ENCODE results near the gene LARP1B. TPM values are rescaled to one million over a fixed set of nuclear protein-coding genes. Genes with fewer than 3 reads are reported as not detected.

The LARP1B gene
- total and polyA plus RNA-seq, 10 donors, result 3.7 to 17.8 (median 10.8) TPM

- no peak for DNase-seq
- Histone ChIP-seq H3K27ac (no peak overlapping the region), H3K36me3 (no peaks in the 10 kb centered on the region)
Measured at GRCh38 chr4:128220286-128221235, 159.4 kb downstream of the LARP1B start.

DNA sequence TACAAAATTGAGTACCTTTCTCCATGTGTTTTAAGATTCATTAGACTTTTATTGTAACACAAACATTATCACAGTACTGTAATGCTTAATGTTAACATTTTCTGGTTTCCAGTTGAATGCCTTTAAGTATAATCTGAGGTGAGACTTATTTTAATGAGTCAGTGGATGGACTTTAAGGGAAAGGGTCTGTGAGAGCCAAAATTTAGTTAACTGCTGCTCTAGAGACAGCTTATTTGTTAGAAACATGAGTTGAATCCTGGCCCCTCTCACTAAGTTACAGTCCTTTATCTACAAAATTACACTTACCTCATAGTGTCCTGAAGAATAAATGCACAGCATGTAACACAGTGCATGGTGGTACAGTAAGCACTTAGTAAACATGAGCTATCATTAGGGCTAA, 160.5 kb downstream of the LARP1B start:
- no peak for DNase-seq
- Histone ChIP-seq H3K36me3 (no peaks in the 10 kb centered on the region), H3K4me3 (no peak overlapping the region), H3K27me3 (replicated peaks in 1 of 7) (no peaks in the 10 kb centered on the region), H3K9me3 (no peaks in the 10 kb centered on the region), H3K4me1 (no peaks in the 10 kb centered on the region), H3K27ac (no peak overlapping the region)
- intact Hi-C loops (cut with DNase I; ENCODE audit: low total_unique reads), result no loop called here
- TF ChIP-seq, protein P1, sequence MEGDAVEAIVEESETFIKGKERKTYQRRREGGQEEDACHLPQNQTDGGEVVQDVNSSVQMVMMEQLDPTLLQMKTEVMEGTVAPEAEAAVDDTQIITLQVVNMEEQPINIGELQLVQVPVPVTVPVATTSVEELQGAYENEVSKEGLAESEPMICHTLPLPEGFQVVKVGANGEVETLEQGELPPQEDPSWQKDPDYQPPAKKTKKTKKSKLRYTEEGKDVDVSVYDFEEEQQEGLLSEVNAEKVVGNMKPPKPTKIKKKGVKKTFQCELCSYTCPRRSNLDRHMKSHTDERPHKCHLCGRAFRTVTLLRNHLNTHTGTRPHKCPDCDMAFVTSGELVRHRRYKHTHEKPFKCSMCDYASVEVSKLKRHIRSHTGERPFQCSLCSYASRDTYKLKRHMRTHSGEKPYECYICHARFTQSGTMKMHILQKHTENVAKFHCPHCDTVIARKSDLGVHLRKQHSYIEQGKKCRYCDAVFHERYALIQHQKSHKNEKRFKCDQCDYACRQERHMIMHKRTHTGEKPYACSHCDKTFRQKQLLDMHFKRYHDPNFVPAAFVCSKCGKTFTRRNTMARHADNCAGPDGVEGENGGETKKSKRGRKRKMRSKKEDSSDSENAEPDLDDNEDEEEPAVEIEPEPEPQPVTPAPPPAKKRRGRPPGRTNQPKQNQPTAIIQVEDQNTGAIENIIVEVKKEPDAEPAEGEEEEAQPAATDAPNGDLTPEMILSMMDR (IDR thresholded peaks at IDR 0.05 in 8 of 11, conservative IDR thresholded peaks at IDR 0.05 in 3 of 11), result no peak
- TF ChIP-seq POLR2AphosphoS5 (IDR thresholded peaks at IDR 0.05) (no peak), POLR2A (IDR thresholded peaks at IDR 0.05) (no peak)

More at GRCh38 chr4:128220286-128221235, 159.4 kb downstream of the LARP1B start:
- intact Hi-C loops (cut with DNase I; ENCODE audit: low total_unique reads), result no loop called here
- TF ChIP-seq POLR2AphosphoS5 (IDR thresholded peaks at IDR 0.05) (no peak), POLR2A (IDR thresholded peaks at IDR 0.05) (no peak)
- TF ChIP-seq, protein P1 (IDR thresholded peaks at IDR 0.05 in 8 of 11, conservative IDR thresholded peaks at IDR 0.05 in 3 of 11), result peak in 1 of 11 experiments; percentile 30
- no peaks in the 10 kb centered on the region for H3K9me3 ChIP-seq
- 37 to 53% (median 43%) methylated on average over 8 of the region's 8 CpGs for WGBS, 5 donors
- no peaks in the 10 kb centered on the region for H3K27me3 ChIP-seq (replicated peaks in 1 of 7)
- H3K4me3 ChIP-seq, result no peak overlapping the region
- no peaks in the 10 kb centered on the region for H3K4me1 ChIP-seq

GRCh38 chr4:128225148-128225547, 164.0 kb downstream of the LARP1B start:
- WGBS, 5 donors, result 71 to 87% (median 84%) methylated on average over 2 of the region's 2 CpGs

More at GRCh38 chr4:128225148-128225547, 164.0 kb downstream of the LARP1B start:
- TF ChIP-seq, protein P1 (IDR thresholded peaks at IDR 0.05 in 8 of 11, conservative IDR thresholded peaks at IDR 0.05 in 3 of 11), result no peak
- no peak for TF ChIP-seq POLR2A (IDR thresholded peaks at IDR 0.05)
- TF ChIP-seq POLR2AphosphoS5 (IDR thresholded peaks at IDR 0.05), result no peak
- H3K4me1 ChIP-seq, result no peaks in the 10 kb centered on the region
- no peaks in the 10 kb centered on the region for H3K36me3 ChIP-seq
- intact Hi-C loops (cut with DNase I; ENCODE audit: low total_unique reads), result no loop called here
- H3K9me3 ChIP-seq, result no peaks in the 10 kb centered on the region
- no peaks in the 10 kb centered on the region for H3K27me3 ChIP-seq (replicated peaks in 1 of 7)
- DNase-seq, result no peak
- no peak overlapping the region for H3K27ac ChIP-seq
- H3K4me3 ChIP-seq, result no peak overlapping the region

Measured in spleen (tissue), 11 donors.